Lung microvascular endothelial cell (primary cell): ENCODE results near the gene UBE2G2. TPM values are rescaled to one million over a fixed set of nuclear protein-coding genes. Genes with fewer than 3 reads are reported as not detected.

ENCODE experiments used
- DNase-seq, 2 donors: peaks; one replicate each; pipeline versions ENCODE4 v3.0.0 to v3.0.0-alpha.2; 2010; ENCODE audit warnings: low read depth in 2 of 2
- total RNA-seq: library from RNA; depleted of rRNA; stranded (reverse); fragments of >200 nt; gene quantifications from 2 replicates; pipeline ENCODE4 v1.2.1, GENCODE V29; 2014

The UBE2G2 gene
- total RNA-seq, 1 donor from 2014 or later, result 92.3 TPM

DNA sequence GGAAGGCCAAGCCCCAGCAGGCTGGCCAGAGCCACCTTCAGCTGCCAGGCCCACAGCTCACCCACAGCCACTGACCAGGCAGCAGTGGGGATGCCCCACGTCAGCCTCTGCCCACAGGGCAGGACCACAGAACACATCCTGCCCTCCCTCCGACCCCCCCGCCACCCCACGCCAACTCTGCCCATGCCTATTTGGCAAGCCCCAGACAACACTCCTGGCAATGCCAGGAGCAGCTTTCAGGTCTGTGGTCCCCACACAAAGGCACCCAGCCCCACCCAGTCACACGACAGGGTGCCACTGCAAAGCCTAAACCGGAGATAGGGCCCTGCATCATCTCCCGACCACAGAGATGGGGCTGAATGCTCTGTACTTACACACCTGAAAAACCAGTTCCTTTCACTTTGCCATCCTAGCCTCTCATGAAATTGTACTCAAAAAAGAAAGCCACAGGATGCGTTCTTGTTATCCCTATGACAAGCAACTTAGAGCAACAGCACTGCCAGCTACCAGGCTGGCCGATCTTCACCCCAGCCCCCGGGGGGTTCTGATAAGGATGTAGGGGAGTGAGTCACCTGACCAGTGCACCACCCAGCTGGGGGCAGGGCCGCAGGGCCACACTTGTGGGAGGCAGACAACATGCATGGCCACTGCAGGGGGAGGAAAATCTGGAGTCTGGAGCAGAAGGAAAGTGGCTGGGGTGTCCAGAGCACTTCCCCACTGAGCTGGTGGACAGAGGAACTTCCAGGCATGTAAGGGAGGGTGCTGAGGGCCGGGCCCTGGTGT is 36.2 kb downstream of the UBE2G2 start:
- DNase-seq, result no peak

DNA sequence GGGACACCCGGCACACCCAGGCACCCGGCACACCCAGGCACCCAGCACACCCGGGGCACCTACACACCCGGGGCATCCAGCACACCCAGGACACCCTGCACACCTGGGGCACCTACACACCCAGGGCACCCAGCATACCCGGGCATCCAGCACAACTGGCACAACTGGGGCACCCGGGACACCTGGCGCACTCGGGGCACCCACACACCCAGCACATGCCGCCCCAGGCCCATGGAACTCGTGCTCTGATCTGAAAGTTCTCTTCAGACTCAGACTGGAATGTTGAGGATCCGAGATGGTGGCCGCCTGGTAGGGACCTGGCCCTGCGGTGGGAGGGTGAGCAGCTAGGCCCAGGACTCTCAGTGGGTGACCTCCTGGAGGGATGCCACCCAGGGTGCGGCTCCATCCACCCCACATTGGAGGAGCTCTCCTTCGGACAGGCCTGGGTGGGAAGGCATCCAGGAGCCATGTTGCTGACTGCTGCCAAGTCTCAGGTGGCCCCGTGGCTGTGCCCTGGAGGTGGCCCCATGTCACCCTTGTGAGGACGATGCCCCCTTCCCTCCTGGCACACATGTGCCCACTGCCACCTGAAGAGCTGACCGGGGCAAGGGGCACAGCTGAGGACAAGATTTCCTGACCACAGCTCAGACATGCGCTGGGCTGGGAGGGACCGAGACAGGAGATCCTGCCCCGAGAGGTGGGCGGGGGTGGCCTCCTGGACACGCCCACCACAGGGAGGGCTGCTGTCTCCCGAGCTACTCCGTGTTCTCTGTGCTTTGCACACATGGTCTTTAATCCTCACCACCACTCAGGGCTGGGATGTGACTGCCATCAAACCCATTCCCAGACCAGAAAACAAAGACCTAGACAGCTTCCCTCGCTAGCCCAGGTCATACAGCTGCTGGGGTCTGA is 37.0 kb downstream of the UBE2G2 start:
- DNase-seq, result no peak

- DNase-seq, result no peak
Observed at GRCh38 chr21:44763451-44764318, 37.9 kb downstream of the UBE2G2 start.

DNA sequence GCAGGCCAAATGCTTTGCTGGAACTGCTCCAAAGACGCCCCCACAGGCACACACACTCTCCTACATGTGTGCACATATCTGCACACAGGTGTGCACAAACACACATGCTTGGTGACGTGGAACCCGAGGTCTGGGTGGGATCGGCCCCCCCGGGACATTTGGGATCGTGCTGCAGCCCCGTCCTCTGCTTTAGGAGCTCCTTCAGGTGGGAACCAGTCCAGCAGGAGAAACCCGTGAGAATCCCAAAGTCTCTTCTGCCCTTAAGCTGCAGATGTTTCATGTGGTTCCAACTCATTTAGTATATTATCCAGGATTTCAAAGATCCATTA is 38.6 kb downstream of the UBE2G2 start:
- no peak for DNase-seq

DNA sequence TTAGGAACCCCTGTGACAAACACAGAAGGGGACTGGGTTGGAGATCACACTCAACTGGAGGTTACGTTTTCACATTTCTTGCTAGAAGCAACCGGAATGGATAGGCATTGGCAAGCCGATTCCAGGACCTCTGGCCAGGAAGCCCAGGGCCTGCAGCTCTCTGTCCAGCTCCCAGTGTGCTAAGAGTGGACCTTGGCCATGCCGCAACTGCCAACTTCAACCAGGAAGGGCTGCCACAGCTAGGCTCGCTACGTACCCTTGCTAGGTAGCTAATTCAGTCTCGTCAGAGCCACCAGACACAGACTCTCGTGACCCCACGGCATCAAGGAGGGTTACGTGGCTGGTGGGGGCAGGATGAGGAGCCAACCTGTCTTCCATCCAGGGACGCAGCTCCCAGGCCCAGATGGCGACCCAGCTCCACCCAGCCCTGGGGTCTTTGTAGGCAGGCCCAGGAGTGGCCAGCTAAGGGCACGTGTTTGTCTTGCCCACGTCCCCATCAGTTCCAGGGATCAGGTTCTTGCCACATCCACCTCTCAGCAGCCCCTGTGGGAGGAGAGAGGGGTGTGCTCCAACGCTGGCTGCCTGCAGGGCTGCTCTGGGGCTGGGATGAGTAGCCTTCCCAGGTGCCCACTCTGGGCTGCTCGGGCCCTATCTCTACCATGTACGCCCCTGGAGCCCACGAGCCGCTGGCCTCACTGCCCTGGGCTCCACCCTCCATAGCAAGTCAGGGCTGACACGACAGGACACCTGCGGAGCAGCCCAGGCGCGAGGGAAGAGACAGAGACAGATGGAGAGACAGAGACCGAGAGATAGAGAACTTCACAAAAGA is 39.2 kb downstream of the UBE2G2 start:
- no peak for DNase-seq

- DNase-seq, result no peak
Observed at GRCh38 chr21:44761747-44762208, 39.8 kb downstream of the UBE2G2 start.

DNA sequence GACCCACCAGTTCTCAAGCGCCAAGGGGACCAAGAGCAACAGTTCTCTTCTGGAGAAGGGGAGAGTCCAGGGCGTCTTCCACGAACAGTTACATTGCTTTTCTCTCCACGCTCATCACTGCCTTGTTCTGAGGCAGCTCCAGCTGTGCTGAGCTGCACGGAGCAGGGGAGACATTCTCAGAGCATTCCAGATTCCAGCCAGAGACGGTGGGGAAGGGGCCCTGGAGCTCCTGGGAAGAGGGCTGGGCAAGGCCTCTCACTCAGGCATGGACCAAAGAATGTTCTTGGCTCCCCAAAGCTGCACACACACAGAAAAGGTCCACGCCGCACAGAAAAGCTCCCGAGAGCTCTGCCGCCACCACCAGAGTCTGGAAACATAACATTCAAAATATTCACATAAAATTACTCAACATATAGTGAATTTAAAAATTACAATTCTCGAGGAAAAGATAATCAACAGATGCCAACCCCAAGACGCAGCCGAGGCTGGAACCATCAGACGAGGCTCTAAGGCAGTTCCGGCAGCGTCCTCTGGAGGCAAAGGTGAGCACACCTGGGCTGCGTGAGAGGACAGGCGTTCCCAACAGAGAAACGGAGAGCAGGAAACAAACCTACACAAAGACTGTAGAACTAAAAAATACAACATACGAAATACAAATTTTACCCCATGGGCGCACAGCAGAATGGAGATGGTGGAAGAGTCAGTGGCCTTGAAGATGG is 40.5 kb downstream of the UBE2G2 start:
- no peak for DNase-seq

DNA sequence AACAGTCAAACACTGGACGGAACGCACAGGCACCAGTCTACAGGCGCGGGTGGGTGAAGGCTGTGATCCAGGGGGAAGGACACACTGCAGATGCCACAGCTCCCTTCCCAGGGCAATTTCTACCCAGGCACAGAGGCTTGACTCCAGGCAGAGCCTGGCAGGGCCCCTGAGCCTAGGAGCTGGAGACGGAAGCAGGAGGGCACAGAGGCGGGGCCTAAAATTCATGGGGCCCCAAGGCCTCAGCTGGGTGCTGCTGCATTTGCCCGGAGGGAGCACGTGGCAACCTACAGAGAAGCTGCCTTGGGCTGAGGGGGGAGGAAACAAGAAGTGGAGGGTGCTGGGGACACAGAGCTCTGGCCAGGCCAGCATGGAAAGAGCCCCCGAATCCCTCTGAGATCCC is 41.2 kb downstream of the UBE2G2 start:
- DNase-seq, result no peak

DNA sequence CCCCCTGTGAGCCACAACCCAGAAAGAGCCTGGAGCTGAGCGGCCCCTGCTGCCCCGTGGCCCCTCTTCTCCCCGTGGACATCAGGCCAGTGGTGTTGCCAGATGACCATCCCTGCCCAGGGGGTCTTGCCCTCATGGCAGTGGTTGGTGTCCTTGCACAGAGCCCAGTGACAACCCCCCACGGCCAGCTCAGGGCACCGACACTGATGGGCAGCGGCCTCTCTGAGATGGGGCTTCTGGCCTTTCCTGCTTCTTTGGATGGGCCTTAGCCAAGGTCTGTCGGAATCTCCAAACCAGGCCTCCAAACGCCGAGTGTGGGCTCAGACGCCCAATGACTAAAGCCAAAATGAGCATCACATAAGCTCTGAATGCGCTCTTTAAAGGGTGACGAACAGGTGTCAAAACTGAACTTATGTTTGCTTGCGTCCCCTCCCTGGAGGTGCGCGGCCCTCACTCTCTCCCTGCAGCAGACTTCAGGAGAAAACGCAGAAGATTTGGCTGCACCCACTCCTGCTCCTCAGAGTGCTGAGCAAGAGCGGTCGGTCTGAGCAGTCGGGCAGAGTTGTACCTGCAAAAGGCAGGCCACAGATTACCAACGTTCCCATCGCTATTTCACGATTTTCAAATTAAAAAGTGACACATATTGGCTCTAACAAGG is 41.9 kb downstream of the UBE2G2 start:
- no peak for DNase-seq

- DNase-seq, result no peak
Observed at GRCh38 chr21:44758781-44759627, 42.6 kb downstream of the UBE2G2 start.

GRCh38 chr21:44758141-44758561 is 43.5 kb downstream of the UBE2G2 start:
- DNase-seq, result no peak

DNA sequence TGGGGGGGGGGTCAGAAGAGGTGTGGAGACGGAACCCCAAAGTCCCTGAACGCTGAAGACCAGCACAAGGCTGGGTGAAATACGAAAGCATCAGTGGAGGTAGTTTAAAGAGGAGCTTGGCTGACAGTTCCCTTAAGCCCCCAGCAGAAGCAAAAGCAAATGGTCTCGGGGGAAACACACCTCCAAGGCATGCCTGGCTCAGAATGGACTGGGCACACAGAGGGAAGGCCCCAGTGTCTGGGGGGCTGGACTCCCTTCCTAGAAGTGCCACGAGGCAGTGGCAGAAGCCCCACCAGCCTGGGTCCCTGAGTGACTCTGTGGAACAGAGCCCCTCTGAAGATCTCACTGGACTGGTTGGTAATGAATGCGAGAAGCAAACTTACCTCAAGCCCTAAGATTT is 43.9 kb downstream of the UBE2G2 start:
- DNase-seq, result no peak

DNA sequence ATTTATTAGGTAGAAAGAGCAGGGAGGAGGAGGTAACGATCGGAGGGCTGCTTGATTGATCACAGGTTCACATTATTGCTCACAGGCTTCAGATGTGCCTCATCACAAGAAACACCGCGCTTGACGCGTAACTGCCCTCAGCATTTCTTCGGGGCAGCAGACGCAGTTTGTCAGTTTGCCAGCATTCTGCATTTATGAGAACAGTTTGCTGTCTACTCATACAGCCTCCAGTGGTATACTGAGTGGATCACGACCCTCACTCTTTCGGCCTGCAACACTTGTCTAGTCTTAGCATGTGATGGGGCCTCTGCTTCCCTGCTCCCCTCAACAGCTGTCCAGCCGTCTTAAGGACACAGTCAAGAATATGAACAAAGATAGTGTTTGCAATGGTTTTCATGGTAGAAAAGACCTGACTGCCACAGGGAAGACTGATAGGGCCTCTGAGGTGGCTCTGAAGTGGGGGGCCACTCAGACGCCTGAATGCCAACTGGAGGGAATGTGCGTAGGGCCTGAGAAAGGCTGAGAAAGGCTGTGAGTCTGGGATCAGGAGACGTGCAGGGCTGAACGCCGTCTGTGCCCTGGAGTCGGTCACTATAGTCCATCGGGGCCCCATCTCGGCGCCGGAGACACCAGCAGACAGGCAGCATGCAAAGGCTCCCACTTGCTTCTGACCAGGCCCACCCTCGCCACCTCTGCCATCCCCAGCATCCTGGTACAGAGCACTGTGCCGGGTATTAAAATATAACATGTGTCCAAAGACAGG is 45.0 kb downstream of the UBE2G2 start:
- DNase-seq, result no peak

- peak in 1 of 2 donors; percentile 87 for DNase-seq
Observed at GRCh38 chr21:44755227-44755626, 46.4 kb downstream of the UBE2G2 start.

DNA sequence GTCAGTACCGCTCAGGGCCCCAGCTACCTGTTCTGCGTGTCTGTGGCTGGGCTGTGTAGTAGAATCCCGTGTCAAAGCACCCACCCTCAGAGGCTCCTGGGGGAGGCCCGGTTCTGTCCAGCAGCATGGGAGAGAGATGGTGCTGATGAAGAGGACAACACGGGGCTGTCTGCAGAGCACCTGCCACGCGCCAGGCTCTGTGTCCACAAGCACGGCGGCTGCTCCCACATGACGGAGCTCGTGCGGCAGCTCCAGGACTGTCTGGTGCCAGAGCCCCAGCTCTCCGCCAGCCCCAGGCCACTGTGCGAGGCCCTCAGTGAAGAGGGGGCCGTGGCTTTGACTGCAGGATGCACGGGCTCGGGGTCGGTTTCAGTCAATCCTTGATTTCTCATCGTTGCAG is 48.3 kb downstream of the UBE2G2 start:
- no peak for DNase-seq

DNA sequence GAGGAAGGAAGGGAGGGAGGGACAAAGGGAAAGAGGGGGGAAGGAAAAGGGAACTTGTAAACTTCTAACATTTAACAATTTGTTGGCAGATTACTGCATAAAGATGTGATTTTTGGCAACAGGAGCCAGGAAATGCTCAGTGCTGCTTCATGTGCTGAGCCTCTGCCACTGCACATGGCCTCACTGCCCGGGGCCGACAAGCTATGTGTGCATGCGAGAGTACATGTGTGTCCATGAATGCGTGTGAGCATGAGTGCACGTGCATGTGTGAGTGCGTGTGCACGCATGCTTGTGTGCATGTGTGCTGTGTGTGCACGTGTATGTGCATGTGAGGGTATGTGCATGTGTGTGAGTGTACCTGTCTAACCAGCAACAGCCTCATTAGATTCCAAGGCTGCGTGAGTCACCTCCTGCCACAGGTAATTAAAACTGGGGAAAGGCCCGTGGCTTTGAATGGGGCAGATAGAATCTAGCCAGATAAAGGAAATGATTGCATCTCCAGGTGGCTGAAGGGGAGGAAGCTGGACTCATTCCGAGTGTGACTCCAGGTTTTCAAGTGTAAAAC is 48.9 kb downstream of the UBE2G2 start:
- peak; percentile 36 to 55 for DNase-seq

DNA sequence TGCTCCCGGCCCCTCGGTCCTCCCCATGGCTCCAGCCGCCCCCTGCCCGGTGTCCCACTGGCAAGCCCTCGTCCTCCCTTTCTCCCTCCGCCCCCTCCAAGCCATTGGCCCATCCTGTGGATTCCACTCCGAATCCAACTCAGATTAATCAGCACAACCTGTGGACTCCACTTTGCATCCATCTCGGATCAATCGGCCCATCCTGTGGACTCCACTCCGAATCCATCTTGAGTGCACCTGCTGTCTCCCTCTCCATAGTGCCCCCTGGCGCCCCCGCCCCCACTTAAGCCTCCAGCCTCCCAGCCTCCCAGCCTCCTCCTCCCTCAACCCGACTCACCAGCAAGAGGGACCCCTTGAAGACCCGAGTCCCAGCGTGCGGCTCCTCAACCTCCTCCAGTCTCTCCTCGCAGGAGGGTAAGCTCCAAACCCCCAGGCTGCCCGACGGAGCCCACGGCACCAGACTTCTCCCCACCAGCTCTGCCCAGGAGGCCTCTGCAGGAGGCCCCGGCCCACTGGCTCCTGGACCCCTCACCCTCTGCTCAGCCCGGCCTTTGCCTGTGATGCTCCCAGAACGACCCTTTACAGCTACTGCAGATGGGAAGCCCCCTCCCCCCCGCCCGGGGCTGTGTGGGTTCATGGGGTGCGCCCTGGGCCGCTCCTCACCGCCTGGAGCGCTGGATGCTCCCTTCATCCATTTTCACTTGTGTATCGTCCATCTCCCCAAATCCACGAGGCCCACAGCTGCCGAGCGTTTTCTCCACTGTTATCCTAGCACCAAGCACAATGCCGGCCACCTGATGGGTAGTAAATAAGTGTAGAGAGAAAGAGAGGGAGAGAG is 49.6 kb downstream of the UBE2G2 start:
- DNase-seq, result no peak
